ENCODE results near the gene MYLIP.
"Not testable (repeated sequence)": the region's sequence is repeated elsewhere in the genome, so short reads cannot be mapped to it uniquely, and the experiment has no call there.

The MYLIP gene

GRCh38 chr6:16146028-16146427 is 17.1 kb downstream of the MYLIP start:
- DNase-seq, result peak in 1 of 2 experiments; percentile 26

- DNase-seq, result peak; percentile 90 to 97
These were observed 17.7 kb downstream of the MYLIP start for GRCh38 chr6:16146527-16146955.

GRCh38 chr6:16148498-16148897 is 19.6 kb downstream of the MYLIP start:
- DNase-seq, result no peak

- DNase-seq, result no peak
These were observed 20.4 kb downstream of the MYLIP start for GRCh38 chr6:16149305-16149704.

- DNase-seq, result no peak
These were observed 21.2 kb downstream of the MYLIP start for GRCh38 chr6:16150098-16150497.

- no peak for DNase-seq
These were observed 24.4 kb downstream of the MYLIP start for GRCh38 chr6:16153211-16153820.

- no peak for DNase-seq
These were observed 26.0 kb downstream of the MYLIP start for GRCh38 chr6:16154904-16155303.

GRCh38 chr6:16157492-16157891 is 28.6 kb downstream of the MYLIP start:
- no peak for DNase-seq

GRCh38 chr6:16157909-16158308 is 29.0 kb downstream of the MYLIP start:
- peak; percentile 45 to 82 for DNase-seq

GRCh38 chr6:16158943-16159557 is 30.2 kb downstream of the MYLIP start:
- no peak for DNase-seq

- DNase-seq, result no peak
These were observed 31.9 kb downstream of the MYLIP start for GRCh38 chr6:16160794-16161193.

- no peak for DNase-seq
These were observed 33.1 kb downstream of the MYLIP start for GRCh38 chr6:16162003-16162402.

GRCh38 chr6:16163066-16163465 is 34.2 kb downstream of the MYLIP start:
- peak; percentile 29 to 76 for DNase-seq

- no peak for DNase-seq
These were observed 34.8 kb downstream of the MYLIP start for GRCh38 chr6:16163535-16164300.

- no peak for DNase-seq
These were observed 36.8 kb downstream of the MYLIP start for GRCh38 chr6:16165641-16166040.

- no peak for DNase-seq
These were observed 38.2 kb downstream of the MYLIP start for GRCh38 chr6:16166871-16167608.

- DNase-seq, result no peak
These were observed 39.2 kb downstream of the MYLIP start for GRCh38 chr6:16168121-16168520.

- DNase-seq, result peak; percentile 19 to 59
These were observed 40.0 kb downstream of the MYLIP start for GRCh38 chr6:16168858-16169257.

GRCh38 chr6:16171400-16171799 is 42.5 kb downstream of the MYLIP start:
- DNase-seq, result peak in 1 of 2 experiments; percentile 18

GRCh38 chr6:16173167-16173940 is 44.5 kb downstream of the MYLIP start:
- DNase-seq, result no peak

GRCh38 chr6:16174416-16175078 is 45.7 kb downstream of the MYLIP start:
- DNase-seq, result no peak

- not testable (repeated sequence) for DNase-seq
These were observed 47.7 kb downstream of the MYLIP start for GRCh38 chr6:16176600-16176999.
